ENCODE results near the gene MRPL37. TPM values are rescaled to one million over a fixed set of nuclear protein-coding genes. Genes with fewer than 3 reads are reported as not detected.

MRPL37 gene
- total RNA-seq, 1 donor from 2014 or later: 19.7 TPM

Other genes starting within 250 kb of the MRPL37 start
- not detected for gene LDLRAD1, start 182.0 kb upstream of the MRPL37 start, total RNA-seq
- gene TMEM59, start 147.0 kb upstream of the MRPL37 start, total RNA-seq: 74.7 TPM
- 3.7 TPM for gene TCEANC2, start 146.6 kb upstream of the MRPL37 start, total RNA-seq
- not detected for gene CDCP2, start 47.2 kb upstream of the MRPL37 start, total RNA-seq
- gene CYB5RL, start 137 bp upstream of the MRPL37 start, total RNA-seq: 3.9 TPM
- gene SSBP3, start 206.2 kb downstream of the MRPL37 start, total RNA-seq: 32.5 TPM

Data from temporal lobe (tissue), 1 donor.